HCEC 1CT (cell line): ENCODE results near the gene KCNQ1.

Experiments
- DNase-seq: peaks from one replicate; pipeline ENCODE4 v3.0.0-alpha.2; 2017

The KCNQ1 gene

DNA sequence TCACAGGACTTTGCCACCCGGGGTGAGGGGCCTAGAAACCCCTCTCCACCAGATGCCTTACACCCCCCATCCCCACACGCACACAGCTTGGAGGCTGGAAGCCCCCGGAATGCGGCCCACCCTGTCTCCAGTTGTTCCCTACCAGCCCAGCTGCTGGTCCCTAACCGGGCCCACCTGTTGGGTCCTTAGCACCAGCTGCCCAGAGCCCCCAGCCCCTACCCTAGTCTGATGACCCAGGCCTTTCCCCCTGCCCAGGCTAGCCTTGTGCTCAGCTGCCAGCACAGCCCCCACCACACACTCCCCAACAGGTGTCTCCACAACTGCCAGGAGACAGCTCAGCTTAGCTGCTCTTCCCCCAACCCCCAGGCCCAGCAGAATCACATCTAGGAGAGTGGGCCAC is 373.7 kb downstream of the KCNQ1 start:
- DNase-seq, result no peak

DNA sequence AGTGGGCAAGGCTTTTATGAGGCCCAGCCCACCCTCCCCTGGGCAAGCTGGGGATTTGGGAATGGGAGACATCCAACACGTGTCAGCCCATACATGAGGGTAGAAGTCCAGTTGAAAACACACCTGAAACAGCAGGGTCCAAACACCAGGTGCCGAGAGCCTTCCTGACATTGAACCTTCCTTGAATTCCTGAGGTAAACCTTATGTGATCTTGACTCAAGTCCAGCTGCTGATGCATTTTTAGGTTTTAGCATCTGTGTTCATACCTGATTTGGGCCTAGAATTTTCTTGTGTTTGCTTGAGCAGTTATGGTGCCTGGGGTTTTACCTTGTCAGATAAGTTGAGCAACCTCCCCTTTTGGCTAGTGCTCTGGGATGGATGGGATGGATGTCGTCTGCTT is 374.5 kb downstream of the KCNQ1 start:
- no peak for DNase-seq

DNA sequence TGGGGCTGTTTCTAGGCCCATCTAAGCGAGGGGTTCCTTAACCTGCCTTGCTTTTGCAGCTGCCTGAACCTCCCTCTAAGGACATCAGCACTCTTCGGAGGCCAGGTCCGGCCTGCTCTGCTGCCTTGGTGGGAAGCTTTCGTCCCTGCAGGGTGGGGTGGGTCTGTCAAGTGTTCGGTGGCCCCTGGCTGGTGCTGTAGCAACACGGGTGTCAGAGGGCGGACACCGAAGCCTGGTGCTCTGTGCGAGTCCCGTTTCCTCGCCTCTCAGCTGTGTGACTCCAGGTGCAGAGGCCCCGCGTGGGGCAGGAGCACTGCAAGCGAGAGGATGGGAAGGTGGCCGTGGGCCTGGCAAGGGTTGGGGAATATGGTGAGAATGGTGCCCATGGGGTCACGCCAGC is 376.2 kb downstream of the KCNQ1 start:
- DNase-seq, result no peak

DNA sequence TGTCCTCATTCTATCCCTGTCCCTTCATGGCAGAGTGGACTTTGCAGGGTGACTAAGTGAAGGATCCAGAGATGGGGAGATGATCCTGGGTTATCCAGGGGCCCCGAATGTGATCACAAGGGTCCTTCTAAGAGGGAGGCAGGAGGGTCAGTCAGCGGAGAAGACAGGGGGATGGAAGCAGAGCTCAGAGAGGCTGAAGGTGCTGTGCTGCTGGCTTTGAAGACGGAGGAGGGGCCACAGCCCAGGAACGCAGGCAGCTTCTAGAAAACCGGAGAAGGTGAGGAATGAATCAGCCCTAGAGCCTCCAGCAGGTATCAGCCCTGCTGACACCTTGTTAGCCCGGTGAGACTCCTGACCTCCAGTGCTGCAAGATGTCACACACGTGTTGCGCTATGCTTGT is 377.1 kb downstream of the KCNQ1 start:
- DNase-seq, result no peak

DNA sequence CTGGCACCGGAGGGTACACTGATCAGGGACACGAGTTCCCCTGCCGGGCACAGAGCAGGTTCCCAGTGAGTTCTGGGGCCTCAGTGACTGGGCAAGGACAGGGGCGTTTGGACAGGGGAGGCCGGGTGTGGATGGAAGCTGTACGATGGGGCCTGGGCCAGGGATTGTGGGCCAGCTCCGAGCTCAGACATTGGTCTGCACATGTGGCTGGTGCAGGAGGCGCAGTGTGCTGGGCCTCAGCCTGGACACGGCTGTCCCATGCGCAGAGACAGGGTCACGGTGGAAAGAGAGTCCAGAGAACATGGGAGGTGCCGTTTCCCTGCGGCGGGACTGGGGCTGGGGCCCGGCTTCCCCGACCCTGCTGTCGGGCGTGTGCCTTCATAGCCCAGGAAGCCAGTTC is 380.0 kb downstream of the KCNQ1 start:
- DNase-seq, result no peak

DNA sequence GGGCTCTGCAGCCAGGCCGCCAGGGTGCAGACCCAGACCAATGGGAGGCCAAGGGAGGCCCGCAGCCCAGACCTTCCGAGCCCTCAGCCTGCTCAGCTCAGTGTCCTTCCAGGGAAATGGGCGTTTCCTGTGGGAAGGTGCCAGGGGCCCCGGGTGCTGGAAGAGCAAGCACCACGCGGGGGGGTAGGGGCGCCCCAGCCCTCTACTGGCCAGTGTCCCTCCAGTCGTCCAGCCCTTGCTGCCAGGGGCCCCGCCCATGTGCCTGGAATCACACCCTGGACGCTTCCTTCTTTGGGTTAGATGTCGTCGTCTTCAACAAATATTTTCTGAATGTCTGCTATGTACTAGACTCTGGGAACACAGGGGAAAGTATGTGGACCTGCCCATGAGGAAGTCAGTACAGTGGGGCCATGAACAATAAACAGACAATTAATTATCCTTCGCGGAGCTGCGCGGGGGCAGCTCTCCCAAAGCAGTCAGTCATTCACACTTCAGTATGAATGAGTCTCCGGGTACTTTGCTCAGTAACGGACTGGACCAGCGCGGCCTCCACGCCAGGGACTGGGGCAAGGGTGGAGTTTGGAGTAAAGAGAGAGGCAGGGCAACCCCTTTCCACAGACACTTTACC is 380.6 kb downstream of the KCNQ1 start:
- DNase-seq, result peak; percentile 52

DNA sequence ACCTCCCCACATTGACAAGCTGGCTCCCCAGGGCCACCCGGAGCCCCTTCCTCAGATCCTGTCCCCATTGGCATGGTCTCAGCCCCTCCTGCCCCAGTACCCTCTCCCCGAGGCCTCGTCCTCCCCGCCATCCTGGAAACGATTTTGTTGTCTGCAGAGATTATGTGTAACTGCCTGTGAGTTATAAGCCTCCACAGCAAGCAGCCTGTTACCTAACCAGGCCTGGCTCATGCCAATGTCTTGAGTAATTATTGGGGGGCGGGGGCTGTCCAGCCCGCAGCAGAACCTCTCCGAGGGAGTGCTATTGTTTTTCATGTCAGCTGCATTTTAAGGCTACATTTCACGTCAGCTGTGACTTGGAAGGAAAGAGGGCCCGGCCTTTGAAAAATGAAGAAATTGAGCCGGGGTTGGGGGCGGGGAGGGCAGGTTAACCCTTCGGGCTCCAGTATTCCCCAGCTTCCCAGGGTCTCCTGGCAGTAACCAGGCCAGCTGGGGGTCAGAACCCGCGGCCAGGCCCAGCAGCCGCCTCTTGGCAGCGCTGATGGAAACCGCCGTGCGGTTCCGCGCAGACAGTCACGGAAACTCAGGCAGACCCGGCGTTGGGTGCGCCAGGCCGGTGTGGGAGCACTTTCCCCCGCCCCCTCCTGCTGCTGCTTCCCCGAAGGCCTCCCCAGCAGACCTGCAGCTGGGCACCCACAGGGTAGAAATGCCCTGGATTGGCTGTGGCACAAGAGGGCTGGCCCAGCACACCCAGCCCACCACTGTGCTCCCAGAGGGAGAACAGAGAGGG is 381.3 kb downstream of the KCNQ1 start:
- DNase-seq, result peak; percentile 90

DNA sequence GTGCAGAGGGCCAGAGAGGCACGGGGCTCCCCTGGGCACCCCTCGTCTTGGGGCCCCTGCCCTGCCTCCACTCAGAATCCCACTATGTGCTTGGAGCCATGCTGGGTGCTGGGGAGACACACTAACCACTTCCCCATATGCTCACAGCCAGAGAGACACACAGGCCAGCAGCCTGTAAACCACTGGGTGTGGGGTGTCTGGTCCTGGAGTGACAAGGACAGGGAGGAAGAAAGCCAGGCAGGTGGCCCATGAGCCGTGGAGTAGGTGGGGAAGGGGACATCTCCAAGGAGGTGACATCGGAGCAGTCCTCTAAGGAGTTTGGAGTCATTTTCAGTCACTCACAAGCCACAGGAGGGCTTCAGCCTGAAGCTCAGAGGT is 381.9 kb downstream of the KCNQ1 start:
- DNase-seq, result no peak

DNA sequence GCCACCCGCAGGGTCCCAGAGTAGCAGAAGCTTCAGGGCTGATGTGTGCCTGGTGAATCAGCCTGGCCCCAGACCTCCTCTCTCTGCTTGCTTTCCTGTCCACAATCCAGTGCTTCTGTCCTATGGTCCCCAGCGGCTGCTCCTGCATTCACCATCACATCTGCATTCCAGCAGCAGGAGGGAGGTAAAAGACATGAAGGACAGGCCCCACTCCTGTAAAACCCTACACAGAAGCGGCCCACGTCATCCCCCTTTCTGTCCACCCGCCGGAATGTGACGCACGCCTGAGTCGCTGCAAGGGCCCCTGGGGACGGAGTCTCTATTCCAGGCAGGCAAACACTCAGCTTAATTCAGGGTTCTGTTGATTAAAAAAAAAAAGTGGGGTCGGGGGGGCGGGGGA is 382.4 kb downstream of the KCNQ1 start:
- no peak for DNase-seq

DNA sequence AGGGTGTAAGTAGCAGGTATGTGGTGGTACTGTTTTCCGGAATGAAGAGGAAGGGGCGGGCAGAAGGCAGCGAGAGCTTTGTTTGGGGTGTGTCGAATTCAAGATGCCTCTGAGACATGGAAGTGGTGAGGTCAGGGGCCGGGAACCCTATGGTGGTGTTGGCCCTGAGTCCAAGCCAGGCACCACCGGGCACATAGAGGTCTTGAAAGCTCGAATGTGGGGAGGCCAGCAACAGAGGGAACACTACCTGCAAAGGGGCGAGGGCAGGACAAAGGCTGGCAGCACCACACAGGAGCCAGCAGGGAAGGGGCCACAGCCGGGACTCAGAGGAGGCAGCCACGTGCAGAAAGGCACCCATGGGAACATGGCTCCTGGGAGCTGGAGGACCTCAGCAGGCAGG is 383.0 kb downstream of the KCNQ1 start:
- DNase-seq, result no peak

DNA sequence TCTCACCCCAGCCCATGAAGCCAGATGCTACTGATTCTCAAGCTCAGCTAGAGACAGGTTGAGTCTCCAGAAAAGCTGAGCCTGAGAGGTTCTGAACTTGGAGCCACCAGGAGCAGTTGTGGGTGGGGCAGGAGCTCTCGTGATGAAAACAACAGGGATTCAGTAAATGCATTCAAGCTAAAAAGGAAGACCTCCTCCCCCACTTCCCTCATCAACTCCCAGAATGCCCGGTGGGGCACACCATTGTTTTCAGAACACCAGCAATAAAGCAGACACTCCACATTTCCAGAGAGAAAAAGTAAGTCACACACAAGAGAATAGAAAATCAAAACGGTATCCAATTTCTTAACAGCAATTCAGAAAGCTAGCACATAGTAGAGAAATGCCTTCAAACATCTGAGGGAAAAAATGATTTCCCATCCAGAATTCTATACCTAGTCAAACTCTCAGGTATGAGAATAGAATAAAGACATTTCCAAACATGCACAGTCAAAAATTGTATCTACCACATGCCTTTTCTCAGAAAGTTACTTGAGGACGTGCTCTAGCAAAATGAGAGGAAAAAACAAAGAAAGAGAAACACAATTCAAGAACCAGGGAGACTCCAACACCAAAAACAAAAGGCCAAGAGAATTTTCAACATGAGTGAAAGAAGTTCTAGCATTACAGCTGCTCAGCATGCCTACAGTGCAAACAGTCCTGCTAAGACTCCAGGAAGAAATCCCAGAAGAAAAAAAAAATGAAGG is 383.9 kb downstream of the KCNQ1 start:
- DNase-seq, result no peak

DNA sequence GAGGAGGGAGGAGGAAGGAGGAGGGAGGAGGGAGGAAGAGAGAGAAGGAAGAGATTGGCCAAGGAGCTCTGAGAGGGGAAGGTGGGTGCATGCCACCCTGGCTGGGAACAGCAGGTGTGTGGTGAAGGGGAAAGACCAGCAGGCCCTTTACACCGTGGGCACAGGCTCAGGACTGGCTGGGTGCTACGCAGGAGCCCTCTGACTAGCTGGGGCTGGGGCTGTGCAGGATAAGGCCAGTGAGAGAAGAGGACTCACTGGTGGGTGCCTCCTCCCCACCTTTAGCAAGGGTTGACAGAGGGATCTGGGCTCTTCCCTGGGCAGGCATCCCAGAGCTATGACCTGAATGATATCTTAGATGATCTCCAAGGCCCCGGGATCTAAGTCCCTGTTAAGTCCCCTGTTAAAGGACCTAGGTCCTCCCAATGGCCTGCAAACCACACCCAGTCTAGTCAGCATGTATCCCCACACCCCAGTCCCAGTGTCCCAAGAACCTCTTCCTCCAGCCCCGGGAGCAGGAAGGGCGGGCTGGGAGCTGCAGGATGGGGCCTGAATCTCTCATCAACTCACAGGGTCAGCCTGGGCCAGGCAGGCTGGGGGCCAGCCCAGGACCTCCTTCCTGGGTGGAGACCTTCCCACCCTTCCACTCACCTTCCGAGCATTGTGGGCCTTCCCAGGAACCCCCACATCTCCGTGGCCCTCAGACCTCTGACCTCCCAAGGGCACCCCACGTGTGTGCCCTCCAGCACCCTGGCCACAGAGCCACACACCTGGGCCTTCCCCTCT is 385.4 kb downstream of the KCNQ1 start:
- DNase-seq, result no peak

DNA sequence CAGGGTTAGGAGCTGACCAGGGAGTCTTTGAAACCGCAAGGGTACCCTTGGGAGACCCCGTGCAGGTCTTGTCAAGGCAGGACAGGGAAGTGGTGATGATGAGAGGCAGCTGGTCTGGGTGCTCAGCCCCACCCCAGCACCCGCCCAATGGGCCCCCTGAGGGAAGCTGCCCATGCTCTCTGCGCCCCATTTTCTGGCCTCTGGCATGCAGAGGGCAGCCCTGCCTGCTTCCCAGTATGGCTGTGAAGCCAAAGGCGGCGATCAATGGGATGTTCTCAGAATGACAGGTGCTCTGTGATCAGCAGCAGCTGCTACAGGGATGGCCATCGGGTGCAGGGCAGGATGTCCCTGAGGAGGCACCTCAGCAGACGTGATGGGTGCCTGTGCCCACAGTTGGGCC is 386.1 kb downstream of the KCNQ1 start:
- DNase-seq, result no peak

DNA sequence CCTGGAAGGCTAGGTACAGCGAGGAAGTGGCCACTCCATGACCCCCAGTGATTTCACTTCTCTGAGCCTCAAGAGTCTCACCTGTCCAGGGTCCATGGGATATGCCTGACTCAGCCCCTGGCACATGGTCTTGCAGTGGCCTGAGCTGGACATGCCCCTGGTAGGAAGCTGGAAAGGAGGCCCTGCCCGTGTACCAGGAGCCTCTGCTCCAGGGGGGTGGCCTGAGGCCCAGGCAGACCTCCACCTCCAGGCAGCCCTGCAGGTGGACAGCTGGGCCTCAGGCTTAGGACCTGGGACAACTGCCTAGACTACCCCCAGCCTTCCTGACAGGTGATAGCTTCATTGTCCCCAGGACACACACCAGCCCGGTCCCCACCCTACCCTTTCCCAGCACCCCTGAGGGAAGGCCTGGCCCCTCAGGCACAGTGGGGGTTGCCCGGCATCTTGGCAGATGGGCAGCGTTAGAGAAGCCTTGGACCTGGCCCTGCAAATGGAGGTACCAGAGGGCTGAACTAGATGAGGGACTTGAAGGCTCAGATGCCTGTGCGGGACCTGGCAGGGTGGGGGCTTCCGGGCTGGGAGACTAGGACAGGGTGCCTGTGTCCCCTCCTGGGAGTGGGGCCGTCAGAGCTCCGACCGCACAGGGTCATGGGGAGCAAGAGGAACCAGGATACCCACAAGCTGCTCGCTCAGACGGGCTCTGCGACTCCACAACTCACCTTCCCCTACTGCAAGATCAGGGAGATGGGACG is 387.1 kb downstream of the KCNQ1 start:
- no peak for DNase-seq

DNA sequence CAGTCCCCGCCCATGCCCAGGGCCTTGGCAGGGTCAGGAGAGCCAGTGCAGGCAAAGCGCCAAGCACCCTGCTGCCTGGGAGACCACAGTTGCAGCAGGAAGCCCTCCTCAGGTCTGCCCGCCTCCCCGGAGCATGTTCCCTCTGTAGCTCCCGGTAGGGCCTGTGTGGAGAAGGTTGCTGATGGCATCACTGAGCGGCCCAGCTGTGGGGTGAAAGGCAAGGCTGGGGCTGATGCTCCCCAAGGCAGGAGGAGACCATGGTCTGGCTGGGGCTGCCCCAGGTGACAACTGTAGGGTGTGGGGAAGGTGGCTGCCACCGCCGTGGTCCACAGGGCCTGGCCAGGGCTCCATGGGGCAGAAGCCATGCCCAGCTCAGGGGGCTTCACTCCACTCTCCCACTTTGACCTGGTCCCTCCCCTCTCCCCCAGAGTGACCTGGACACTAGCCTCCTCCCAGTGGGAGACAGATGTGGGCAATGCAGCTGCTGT is 387.8 kb downstream of the KCNQ1 start:
- DNase-seq, result no peak

DNA sequence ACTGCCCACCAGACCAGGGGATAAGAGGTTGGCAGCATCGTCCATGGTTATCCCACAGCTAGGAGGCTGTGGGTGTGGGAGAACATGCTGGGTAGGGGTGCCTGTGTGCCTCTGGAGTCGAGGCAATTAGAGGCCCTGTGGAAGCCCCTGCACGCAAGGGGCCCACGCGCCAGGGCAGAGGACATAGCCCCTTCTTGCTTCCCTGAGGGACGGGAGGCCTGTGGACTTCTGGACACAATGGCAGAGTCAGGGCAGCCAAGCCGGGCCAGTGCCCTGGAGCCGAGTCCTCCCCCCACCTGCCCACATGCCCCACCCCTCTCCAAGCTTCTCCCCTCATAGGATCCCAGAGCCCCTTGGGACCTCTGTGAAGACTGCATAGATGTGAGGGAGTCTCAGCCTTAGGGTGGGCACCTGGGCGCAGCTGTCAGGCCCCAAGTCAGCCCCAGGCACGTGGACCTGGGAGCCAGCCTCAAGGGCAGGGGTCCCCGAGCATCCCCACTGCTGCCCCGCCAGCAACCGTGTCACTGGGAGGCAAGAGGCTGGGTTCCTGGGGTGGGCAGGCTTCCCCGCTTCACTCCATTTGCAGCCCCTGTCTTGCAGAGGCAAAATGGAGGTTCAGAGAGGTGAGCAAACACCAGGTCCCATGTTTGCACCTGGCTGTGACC is 388.4 kb downstream of the KCNQ1 start:
- DNase-seq, result no peak

DNA sequence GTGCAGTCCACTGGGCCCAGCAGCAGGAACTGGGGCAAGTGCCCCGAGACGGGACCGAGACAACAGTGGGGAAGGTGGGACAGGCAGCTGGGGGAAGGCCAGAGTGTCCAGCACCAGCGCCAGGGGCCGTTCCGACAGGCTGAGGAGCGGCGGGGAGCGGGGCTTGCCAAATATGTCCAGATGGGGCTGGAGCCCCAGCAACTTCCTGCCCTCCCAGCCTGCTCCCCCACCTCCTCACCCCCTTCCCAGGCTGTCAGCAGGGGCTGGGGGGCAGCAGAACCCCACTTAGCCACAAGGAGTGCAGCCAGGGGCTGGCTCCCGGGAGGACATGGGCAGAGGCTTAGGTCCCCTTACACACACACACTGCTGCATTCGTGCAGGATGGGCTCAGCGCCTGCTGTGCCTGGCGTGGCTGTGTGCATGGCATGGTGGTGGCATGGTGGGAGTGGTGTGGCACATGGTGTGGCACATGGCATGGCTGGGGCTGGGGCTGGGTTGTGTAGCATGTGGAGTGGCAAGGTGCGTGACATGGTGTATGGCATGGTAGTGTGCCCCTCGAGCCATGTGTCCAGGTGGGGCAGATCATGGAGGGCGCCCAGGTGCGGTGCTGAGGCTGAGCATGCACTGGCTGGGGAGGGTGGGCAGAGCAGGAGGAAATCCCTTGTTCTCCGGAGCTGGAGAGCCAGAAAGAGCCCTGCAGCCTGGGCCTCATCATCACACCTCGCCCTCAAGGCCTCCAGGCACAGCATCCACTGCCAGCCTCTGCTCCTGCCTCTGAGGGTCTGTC is 389.1 kb downstream of the KCNQ1 start:
- no peak for DNase-seq

DNA sequence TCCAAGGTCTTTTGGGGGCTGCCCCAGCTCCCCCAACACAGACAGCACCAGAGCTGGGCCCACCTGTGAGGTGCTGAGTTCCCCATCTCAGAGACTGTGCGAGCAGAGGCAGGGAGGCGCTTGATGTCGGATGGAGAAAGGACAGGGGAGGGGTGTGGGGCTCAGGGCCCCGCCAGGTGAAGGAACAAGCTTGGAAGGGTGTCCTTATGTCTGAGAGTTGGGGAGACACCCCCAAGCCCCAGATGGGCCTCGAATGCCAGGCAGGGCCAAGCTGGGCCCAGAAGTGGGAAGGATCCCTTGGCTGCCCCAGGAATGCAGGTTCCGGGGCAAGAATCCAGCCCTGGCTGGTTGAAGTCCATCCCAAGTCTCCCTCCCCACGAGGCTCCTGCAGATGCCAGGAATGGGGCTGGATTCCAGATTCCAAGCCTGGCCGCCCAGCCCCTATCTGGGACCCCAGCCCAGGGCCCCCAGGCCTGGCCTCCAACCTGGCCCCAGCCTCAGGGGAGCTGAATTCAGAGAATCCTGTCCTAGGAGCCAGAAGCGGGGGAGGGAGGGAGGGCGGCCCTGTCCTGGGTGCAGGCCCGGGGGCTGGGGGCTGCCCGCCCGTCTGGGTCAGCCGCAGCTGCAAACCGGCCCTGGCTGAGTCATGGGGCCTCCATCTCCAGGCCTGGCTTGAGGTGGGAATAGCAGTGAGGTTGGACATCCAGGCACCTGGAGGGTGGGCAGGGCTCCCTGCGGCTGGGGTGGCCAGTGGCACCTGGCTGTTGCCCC is 389.9 kb downstream of the KCNQ1 start:
- DNase-seq, result no peak

DNA sequence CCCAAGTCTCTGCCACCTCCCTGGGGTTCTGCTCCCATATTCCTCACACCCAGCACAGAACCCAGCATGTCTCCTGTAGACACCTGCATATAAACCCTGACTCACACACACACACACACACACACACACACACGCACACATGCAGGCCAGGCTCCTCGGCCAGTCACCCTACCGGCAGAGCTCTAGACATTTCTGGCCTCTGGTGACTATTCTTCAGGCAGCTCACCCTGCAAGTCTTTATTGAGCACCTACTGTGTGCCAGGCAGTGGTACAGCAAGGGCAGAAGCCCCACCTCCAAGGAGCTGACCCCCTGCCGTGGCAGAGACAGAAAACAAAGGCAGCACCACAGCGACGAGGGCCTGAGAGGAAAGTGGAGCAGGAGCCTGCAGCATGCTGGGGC is 390.5 kb downstream of the KCNQ1 start:
- DNase-seq, result peak; percentile 17

DNA sequence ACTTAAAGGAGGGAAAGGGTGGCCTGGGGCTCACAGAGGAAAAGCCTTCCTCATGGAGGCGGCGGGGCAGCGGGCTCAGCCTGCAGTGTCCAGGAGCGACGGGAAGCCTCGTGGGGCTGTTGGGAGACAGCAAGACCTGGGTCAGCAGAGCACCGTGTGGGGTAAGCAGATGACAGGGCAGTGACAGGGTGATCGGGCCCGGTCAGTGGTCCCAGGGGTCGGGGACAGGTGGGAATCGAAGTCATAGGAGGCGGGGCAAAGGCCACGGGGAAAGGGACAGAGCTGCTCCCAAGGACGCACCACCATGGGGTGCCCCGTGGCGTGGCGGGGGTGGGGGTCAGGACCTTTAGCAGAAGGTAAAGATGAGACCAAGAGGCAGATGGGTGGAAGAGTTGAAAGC is 390.9 kb downstream of the KCNQ1 start:
- DNase-seq, result no peak
